Measurements from ENCODE around the gene DNAJC18. TPM values are rescaled to one million over a fixed set of nuclear protein-coding genes. Genes with fewer than 3 reads are reported as not detected.
A peak's percentile ranks its signal among the peaks of the same experiment; 100 is the strongest.
"Not testable (repeated sequence)": the region's sequence is repeated elsewhere in the genome, so short reads cannot be mapped to it uniquely, and the experiment has no call there.

DNAJC18 gene
- total and polyA plus RNA-seq, 8 donors, result under 0.01 to 12.1 (median 2.3) TPM; not detected in 1

GRCh38 chr5:139410121-139410992 lies 29.0 kb downstream of the DNAJC18 start:
- Histone ChIP-seq H3K4me3 (no peak overlapping the region), H3K9me3 (no peaks in the 10 kb centered on the region), H3K36me3 (peaks cover 0 to 22% (median 15%) of the 10 kb centered on the region in 4 donors), H3K27me3 (no peaks in the 10 kb centered on the region), H3K27ac (peak overlapping the region in 1 of 5 donors; percentile 71), H3K4me1 (peaks cover 2 to 28% (median 11%) of the 10 kb centered on the region in 4 donors)
- intact Hi-C loops (cut with DNase I; ENCODE audit: low total_unique reads), result no loop called here
- DNase-seq, result no peak
- no peak for TF ChIP-seq POLR2AphosphoS5 (IDR thresholded peaks at IDR 0.05)
- no peak for TF ChIP-seq EP300 (IDR thresholded peaks at IDR 0.05)
- TF ChIP-seq CTCF (IDR thresholded peaks at IDR 0.05), result no peak
- no peak for TF ChIP-seq POLR2A (IDR thresholded peaks at IDR 0.05)
- WGBS, 5 donors, result 58 to 80% (median 78%) methylated on average over 6 of the region's 6 CpGs

- DNase-seq; H3K4me3 ChIP-seq; intact Hi-C loops (cut with DNase I; ENCODE audit: low total_unique reads); H3K9me3 ChIP-seq; H3K27me3 ChIP-seq: not testable (repeated sequence)
- H3K4me1 ChIP-seq, result peaks cover 4 to 23% (median 8%) of the 10 kb centered on the region in 4 donors
- H3K27ac ChIP-seq, result peak overlapping the region in 1 of 5 donors; percentile 71
- WGBS, 5 donors, result 86 to 94% (median 90%) methylated on average over 5 of the region's 5 CpGs
- peaks cover 0 to 22% (median 15%) of the 10 kb centered on the region in 4 donors for H3K36me3 ChIP-seq
Measured at GRCh38 chr5:139409116-139409515, 30.2 kb downstream of the DNAJC18 start.

GRCh38 chr5:139408191-139408590 lies 31.1 kb downstream of the DNAJC18 start:
- Histone ChIP-seq H3K27ac (no peak overlapping the region), H3K36me3 (peaks cover 0 to 14% (median 8%) of the 10 kb centered on the region in 4 donors), H3K4me3 (no peak overlapping the region), H3K9me3 (no peaks in the 10 kb centered on the region), H3K4me1 (peaks cover 8 to 26% (median 12%) of the 10 kb centered on the region in 4 donors), H3K27me3 (no peaks in the 10 kb centered on the region)
- intact Hi-C loops (cut with DNase I; ENCODE audit: low total_unique reads), result no loop called here
- TF ChIP-seq POLR2AphosphoS5 (IDR thresholded peaks at IDR 0.05) (no peak), EP300 (IDR thresholded peaks at IDR 0.05) (no peak), POLR2A (IDR thresholded peaks at IDR 0.05) (no peak), CTCF (IDR thresholded peaks at IDR 0.05) (no peak)
- WGBS, 5 donors, result 92 to 97% (median 95%) methylated on average over 7 of the region's 7 CpGs
- DNase-seq, result no peak

- TF ChIP-seq CTCF (IDR thresholded peaks at IDR 0.05), result no peak
- no peak for TF ChIP-seq POLR2AphosphoS5 (IDR thresholded peaks at IDR 0.05)
- TF ChIP-seq POLR2A (IDR thresholded peaks at IDR 0.05), result no peak
- TF ChIP-seq EP300 (IDR thresholded peaks at IDR 0.05), result no peak
- H3K4me3 ChIP-seq, result no peak overlapping the region
- no peaks in the 10 kb centered on the region for H3K9me3 ChIP-seq
- no peak overlapping the region for H3K27ac ChIP-seq
- DNase-seq, result no peak
- intact Hi-C loops (cut with DNase I; ENCODE audit: low total_unique reads), result no loop called here
- H3K4me1 ChIP-seq, result peaks cover 10 to 31% (median 17%) of the 10 kb centered on the region in 4 donors
- no peaks in the 10 kb centered on the region for H3K27me3 ChIP-seq
- peaks cover 0 to 8% (median 3%) of the 10 kb centered on the region in 4 donors for H3K36me3 ChIP-seq
Measured at GRCh38 chr5:139407517-139407916, 31.8 kb downstream of the DNAJC18 start.

GRCh38 chr5:139406963-139407362 lies 32.4 kb downstream of the DNAJC18 start:
- DNase-seq, result no peak

More at GRCh38 chr5:139406963-139407362, 32.4 kb downstream of the DNAJC18 start:
- WGBS, 5 donors, result 58 to 72% (median 70%) methylated on average over 2 of the region's 2 CpGs
- no peaks in the 10 kb centered on the region for H3K27me3 ChIP-seq
- no peak overlapping the region for H3K4me3 ChIP-seq
- no peak overlapping the region for H3K27ac ChIP-seq
- H3K4me1 ChIP-seq, result peaks cover 10 to 31% (median 17%) of the 10 kb centered on the region in 4 donors
- peaks cover 0 to 4% (median 0%) of the 10 kb centered on the region in 4 donors for H3K36me3 ChIP-seq
- H3K9me3 ChIP-seq, result no peaks in the 10 kb centered on the region
- intact Hi-C loops (cut with DNase I; ENCODE audit: low total_unique reads), result no loop called here
- no peak for TF ChIP-seq POLR2AphosphoS5 (IDR thresholded peaks at IDR 0.05)
- no peak for TF ChIP-seq EP300 (IDR thresholded peaks at IDR 0.05)
- TF ChIP-seq CTCF (IDR thresholded peaks at IDR 0.05), result no peak
- no peak for TF ChIP-seq POLR2A (IDR thresholded peaks at IDR 0.05)
